B cell (primary cell): ENCODE measurements around the gene ARHGEF17. TPM values are rescaled to one million over a fixed set of nuclear protein-coding genes. Genes with fewer than 3 reads are reported as not detected.
A peak's percentile ranks its signal among the peaks of the same experiment; 100 is the strongest.

Experiments
- ATAC-seq: fragments of 200-7000 bp; cut with Tn5 transposase; one replicate; pipeline ENCODE4 v1.10.0; 2021; ENCODE audit warnings: low read depth, mild to moderate bottlenecking, moderate number of reproducible peaks, moderate library complexity
- CTCF ChIA-PET: fragments of 350-600 bp; sonication (Branson Sonifier 250); formaldehyde crosslinking; loops from one replicate; lab custom pipeline; 2021; ENCODE audit warnings: antibody characterized with exemption, inconsistent platforms; lab: Charles Lee
- POLR2A ChIA-PET: fragments of 350-600 bp; sonication (Branson Sonifier 250); formaldehyde crosslinking; loops from one replicate; lab custom pipeline; 2021; ENCODE audit warnings: antibody characterized with exemption; lab: Charles Lee
- DNase-seq: peaks from one replicate; pipeline ENCODE4 v3.0.0; 2013
- H2AFZ ChIP-seq: 2 replicates; pipeline ENCODE4 v1.6.1; 2012; ENCODE audit warnings: mild to moderate bottlenecking, low read depth, low read length; ENCODE audit not compliant: insufficient read depth, poor library complexity, severe bottlenecking
- H3K27ac ChIP-seq, 2 donors: 1 replicate in 1 of 2; 2 replicates in 1 of 2; pipeline ENCODE4 v1.5.1; 2012 to 2013; ENCODE audit warnings: low read length in 2 of 2, mild to moderate bottlenecking in 2 of 2, moderate library complexity in 1 of 2
- H3K27me3 ChIP-seq, 4 experiments: fragments of 200-600 bp in 1 of 4; sonication (generic) in 1 of 4; replicated peaks in 1 of 4; 1 replicate in 2 of 4; 2 replicates in 2 of 4; pipeline versions ENCODE4 v1.6.1 to v1.7.0; 2013 to 2016; ENCODE audit warnings: low read length in 3 of 4, mild to moderate bottlenecking in 2 of 4, mixed read lengths in 1 of 4, moderate library complexity in 1 of 4; ENCODE audit not compliant: insufficient read depth in 4 of 4, control insufficient read depth in 3 of 4; ENCODE audit errors: control extremely low read depth in 1 of 4
- H3K36me3 ChIP-seq, 2 experiments: replicated peaks in 1 of 2; 1 replicate in 1 of 2; 2 replicates in 1 of 2; pipeline versions ENCODE4 v1.6.1 to v1.7.1; 2013; ENCODE audit warnings: low read length in 1 of 2; ENCODE audit not compliant: insufficient read depth in 2 of 2, control insufficient read depth in 1 of 2; ENCODE audit errors: control extremely low read depth in 1 of 2, extremely low read depth in 1 of 2
- H3K4me1 ChIP-seq, 2 donors: fragments of 200-600 bp in 1 of 2; sonication (generic) in 1 of 2; 1 replicate in 1 of 2; 2 replicates in 1 of 2; pipeline versions ENCODE4 v1.5.1 to v1.6.1; 2013 to 2017; ENCODE audit warnings: low read length in 2 of 2; ENCODE audit not compliant: control insufficient read depth in 2 of 2, insufficient read depth in 2 of 2
- H3K4me2 ChIP-seq: replicated peaks from 2 replicates; pipeline ENCODE3; 2012; ENCODE audit warnings: mild to moderate bottlenecking, low read depth, low read length; ENCODE audit not compliant: poor library complexity, severe bottlenecking
- H3K4me3 ChIP-seq, 5 experiments: fragments of 200-600 bp in 1 of 5; sonication (generic) in 1 of 5; 1 replicate in 3 of 5; 2 replicates in 2 of 5; pipeline versions ENCODE4 v1.5.1 to v1.7.0; 2011 to 2016; ENCODE audit warnings: low read length in 4 of 5, mild to moderate bottlenecking in 4 of 5, low read depth in 2 of 5, control low read depth in 1 of 5, moderate library complexity in 1 of 5; ENCODE audit not compliant: insufficient read depth in 1 of 5; ENCODE audit errors: control extremely low read depth in 1 of 5, extremely low read depth in 1 of 5
- H3K79me2 ChIP-seq: fragments of 200-600 bp; sonication (generic); one replicate; pipeline ENCODE4 v1.6.0; 2016; ENCODE audit warnings: low read length; ENCODE audit not compliant: control insufficient read depth, insufficient read depth
- H3K9ac ChIP-seq: fragments of 200-600 bp; sonication (generic); 2 replicates; pipeline ENCODE4 v1.6.1; 2017; ENCODE audit warnings: mild to moderate bottlenecking, low read length, moderate library complexity
- H3K9me3 ChIP-seq, 3 donors: one replicate each; pipeline versions ENCODE4 v1.6.1 to v1.7.1; 2013; ENCODE audit warnings: low read length in 2 of 3; ENCODE audit not compliant: control insufficient read depth in 2 of 3, insufficient read depth in 1 of 3; ENCODE audit errors: control extremely low read depth in 1 of 3
- H4K20me1 ChIP-seq: 2 replicates; pipeline ENCODE4 v1.6.0; 2012; ENCODE audit warnings: mild to moderate bottlenecking, low read length; ENCODE audit not compliant: insufficient read depth, control insufficient read depth, poor library complexity, severe bottlenecking
- H3K27ac Mint-ChIP-seq: one replicate; pipeline ENCODE4 v1.8.0; 2021; ENCODE audit warnings: mixed read lengths
- H3K27me3 Mint-ChIP-seq: one replicate; pipeline ENCODE4 v1.8.0; 2021; ENCODE audit warnings: mixed read lengths
- H3K4me1 Mint-ChIP-seq: one replicate; pipeline ENCODE4 v1.8.0; 2021; ENCODE audit warnings: mixed read lengths
- H3K4me3 Mint-ChIP-seq: one replicate; pipeline ENCODE4 v1.8.0; 2021; ENCODE audit warnings: mixed read lengths
- H3K9me3 Mint-ChIP-seq: one replicate; pipeline ENCODE4 v1.8.0; 2022; ENCODE audit warnings: mixed read lengths; ENCODE audit not compliant: insufficient read depth
- EZH2 ChIP-seq: IDR thresholded peaks from 2 replicates; pipeline ENCODE4 v1.6.1; 2012; ENCODE audit warnings: borderline replicate concordance, low read depth, mild to moderate bottlenecking, moderate library complexity, low read length; ENCODE audit not compliant: insufficient read depth, poor library complexity, severe bottlenecking
- WGBS: methylation state at CpG from one replicate; pipeline ENCODE4 v1.1.5; 2013; ENCODE audit warnings: missing lambda C conversion rate; ENCODE audit not compliant: insufficient coverage; 5-methylcytosine and 5-hydroxymethylcytosine counted together
- intact Hi-C: fragments of 100-400 bp; cut with micrococcal nuclease; formaldehyde crosslinking; loops from one replicate; pipeline ENCODE4 v1.10.0; 2022
- polyA plus RNA-seq: library from polyadenylated mRNA; depleted of rRNA; stranded (reverse); fragments of >200 nt; gene quantifications from 2 replicates; pipeline ENCODE4 v1.2.3, GENCODE V29; 2012
- total RNA-seq, 2 donors: library from RNA; stranded (reverse); fragments of 120-200 nt in 1 of 2; gene quantifications; 1 replicate in 1 of 2; 2 replicates in 1 of 2; pipeline versions ENCODE4 v1.2.3 to v1.2.4, GENCODE V29; 2013 to 2022
- TF ChIP-seq, protein P1 (sequence below): fragments of 200-600 bp; IDR thresholded peaks from one replicate; pipeline ENCODE4 v1.8.0; 2022; ENCODE audit warnings: antibody characterized with exemption, mild to moderate bottlenecking

ARHGEF17 gene
- total and polyA plus RNA-seq, 2 donors (not counting 1 experiment from before 2014, with no cell fraction given): 0.05 TPM; not detected in 1

DNA sequence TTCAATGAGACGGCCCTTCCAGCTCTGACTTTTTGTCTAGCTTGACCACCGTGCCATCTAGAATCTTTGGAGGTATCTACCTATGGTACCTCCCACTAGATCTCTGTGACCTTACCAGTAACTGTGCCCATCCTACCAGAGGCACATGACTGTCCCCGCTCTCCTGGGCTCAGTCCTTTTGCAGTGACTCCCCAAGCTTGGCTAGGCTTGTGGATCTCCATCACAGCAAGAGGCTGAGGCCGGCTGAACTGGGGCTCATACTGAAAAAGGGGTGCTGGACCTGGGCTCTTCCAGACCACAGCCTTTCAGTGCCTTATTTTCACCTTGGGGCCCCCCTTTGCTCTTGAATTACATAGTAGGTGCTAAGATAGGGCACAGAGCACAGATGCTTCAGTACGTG lies 95.5 kb downstream of the ARHGEF17 start:
- no peaks in the 10 kb centered on the region for H3K27me3 Mint-ChIP-seq
- POLR2A ChIA-PET: no interaction called here
- Histone ChIP-seq H3K27me3 (no peaks in the 10 kb centered on the region), H3K4me2 (no peak overlapping the region), H3K4me1 (no peaks in the 10 kb centered on the region), H2AFZ (no peak overlapping the region), H3K27ac (peak overlapping the region in 1 of 2 donors; percentile 37), H3K9ac (no peak overlapping the region), H3K36me3 (peaks cover 0 to 32% of the 10 kb centered on the region in 2 experiments), H3K79me2 (no peaks in the 10 kb centered on the region), H3K9me3 (no peaks in the 10 kb centered on the region), H3K4me3 (no peak overlapping the region), H4K20me1 (no peaks in the 10 kb centered on the region)
- WGBS: 92% methylated on average over 4 of the region's 5 CpGs
- H3K4me1 Mint-ChIP-seq: peaks cover 2% of the 10 kb centered on the region
- H3K27ac Mint-ChIP-seq: peak overlapping the region; percentile 55
- peak; percentile 23 for DNase-seq
- intact Hi-C loops: no loop called here
- CTCF ChIA-PET: interaction anchor here (1.5 to 9.4 kb wide), 5 partner anchors 10 to 259 kb away, joined by 6 to 102 read pairs (median 8); no protein-coding TSS in a partner anchor
- no peak for ATAC-seq
- no peaks in the 10 kb centered on the region for H3K9me3 Mint-ChIP-seq
- H3K4me3 Mint-ChIP-seq: no peak overlapping the region
- TF ChIP-seq EZH2: no peak
- TF ChIP-seq, protein P1, sequence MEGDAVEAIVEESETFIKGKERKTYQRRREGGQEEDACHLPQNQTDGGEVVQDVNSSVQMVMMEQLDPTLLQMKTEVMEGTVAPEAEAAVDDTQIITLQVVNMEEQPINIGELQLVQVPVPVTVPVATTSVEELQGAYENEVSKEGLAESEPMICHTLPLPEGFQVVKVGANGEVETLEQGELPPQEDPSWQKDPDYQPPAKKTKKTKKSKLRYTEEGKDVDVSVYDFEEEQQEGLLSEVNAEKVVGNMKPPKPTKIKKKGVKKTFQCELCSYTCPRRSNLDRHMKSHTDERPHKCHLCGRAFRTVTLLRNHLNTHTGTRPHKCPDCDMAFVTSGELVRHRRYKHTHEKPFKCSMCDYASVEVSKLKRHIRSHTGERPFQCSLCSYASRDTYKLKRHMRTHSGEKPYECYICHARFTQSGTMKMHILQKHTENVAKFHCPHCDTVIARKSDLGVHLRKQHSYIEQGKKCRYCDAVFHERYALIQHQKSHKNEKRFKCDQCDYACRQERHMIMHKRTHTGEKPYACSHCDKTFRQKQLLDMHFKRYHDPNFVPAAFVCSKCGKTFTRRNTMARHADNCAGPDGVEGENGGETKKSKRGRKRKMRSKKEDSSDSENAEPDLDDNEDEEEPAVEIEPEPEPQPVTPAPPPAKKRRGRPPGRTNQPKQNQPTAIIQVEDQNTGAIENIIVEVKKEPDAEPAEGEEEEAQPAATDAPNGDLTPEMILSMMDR: no peak

DNA sequence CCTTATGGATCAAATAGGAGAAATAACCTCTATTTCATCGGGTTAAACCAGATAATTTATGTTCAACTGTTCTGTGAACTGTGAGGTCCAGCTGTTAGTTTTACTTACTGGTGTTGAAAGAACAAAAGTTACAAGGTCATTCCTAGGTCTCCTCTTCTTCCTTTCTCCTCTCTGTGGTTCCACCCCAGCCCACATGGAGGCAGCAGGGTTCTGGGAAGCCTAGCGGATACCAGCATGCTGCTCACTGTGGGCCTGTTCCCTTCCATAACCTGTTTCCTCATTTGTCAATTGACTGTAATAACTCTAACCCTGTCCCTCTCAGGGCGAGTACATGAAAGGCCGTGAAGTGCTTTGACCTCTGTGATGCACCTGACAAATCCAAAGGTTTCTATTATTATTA lies 96.0 kb downstream of the ARHGEF17 start:
- H3K79me2 ChIP-seq: no peaks in the 10 kb centered on the region
- Mint-ChIP-seq H3K27ac (no peak overlapping the region), H3K9me3 (no peaks in the 10 kb centered on the region), H3K27me3 (no peaks in the 10 kb centered on the region), H3K4me1 (peaks cover 2% of the 10 kb centered on the region), H3K4me3 (no peak overlapping the region)
- no peak for TF ChIP-seq EZH2
- TF ChIP-seq, protein P1: no peak
- no peaks in the 10 kb centered on the region for H3K4me1 ChIP-seq
- DNase-seq (peak; percentile 21), ATAC-seq (no peak)
- H4K20me1 ChIP-seq: no peaks in the 10 kb centered on the region
- WGBS: 83% methylated on average over 1 of the region's 4 CpGs
- ChIA-PET CTCF (interaction anchor here (0.8 to 9.4 kb wide), 3 partner anchors 46 to 256 kb away, joined by 3 to 102 read pairs (median 6); no protein-coding TSS in a partner anchor), POLR2A (no interaction called here)
- intact Hi-C loops: no loop called here
- H3K36me3 ChIP-seq: peaks cover 0 to 31% of the 10 kb centered on the region in 2 experiments
- no peak overlapping the region for H3K9ac ChIP-seq
- H2AFZ ChIP-seq: no peak overlapping the region
- H3K4me3 ChIP-seq: no peak overlapping the region
- H3K9me3 ChIP-seq: no peaks in the 10 kb centered on the region
- no peaks in the 10 kb centered on the region for H3K27me3 ChIP-seq
- peak overlapping the region in 1 of 2 donors; percentile 37 for H3K27ac ChIP-seq
- no peak overlapping the region for H3K4me2 ChIP-seq
